Subcutaneous adipose tissue (tissue), 4 donors: ENCODE data around the gene MACROH2A1. TPM values are rescaled to one million over a fixed set of nuclear protein-coding genes. Genes with fewer than 3 reads are reported as not detected.

Experiments used
- CTCF ChIP-seq: fragments of 450-650 bp; IDR thresholded peaks from one replicate; pipeline ENCODE4 v1.5.1; 2016; ENCODE audit warnings: low read depth, mild to moderate bottlenecking, control low read depth, antibody characterized with exemption, moderate library complexity
- total RNA-seq, 4 donors: library from RNA; depleted of rRNA; stranded (reverse); fragments of >200 nt; gene quantifications; one replicate each; pipeline ENCODE4 v1.1.0, GENCODE V29; 2016

MACROH2A1 gene
- total RNA-seq, 4 donors from 2014 or later: 207 to 426 (median 282) TPM

GRCh38 chr5:135444881-135445280 is 45.9 kb upstream of the MACROH2A1 start:
- no peak for TF ChIP-seq CTCF

- TF ChIP-seq CTCF: no peak
Observed at GRCh38 chr5:135444360-135444759, 45.3 kb upstream of the MACROH2A1 start.

- TF ChIP-seq CTCF: no peak
Observed at GRCh38 chr5:135443161-135443960, 44.3 kb upstream of the MACROH2A1 start.

- TF ChIP-seq CTCF: no peak
Observed at GRCh38 chr5:135442431-135443160, 43.6 kb upstream of the MACROH2A1 start.

- TF ChIP-seq CTCF: no peak
Observed at GRCh38 chr5:135441919-135442318, 42.9 kb upstream of the MACROH2A1 start.

- no peak for TF ChIP-seq CTCF
Observed at GRCh38 chr5:135441350-135441831, 42.4 kb upstream of the MACROH2A1 start.

GRCh38 chr5:135440916-135441315 is 41.9 kb upstream of the MACROH2A1 start:
- TF ChIP-seq CTCF: no peak
